ENCODE measurements around the gene TP53RK. TPM values are rescaled to one million over a fixed set of nuclear protein-coding genes. Genes with fewer than 3 reads are reported as not detected.

TP53RK gene
- total and polyA plus RNA-seq, 2 experiments from 2014 or later = 24.2 to 26.0 TPM

DNA sequence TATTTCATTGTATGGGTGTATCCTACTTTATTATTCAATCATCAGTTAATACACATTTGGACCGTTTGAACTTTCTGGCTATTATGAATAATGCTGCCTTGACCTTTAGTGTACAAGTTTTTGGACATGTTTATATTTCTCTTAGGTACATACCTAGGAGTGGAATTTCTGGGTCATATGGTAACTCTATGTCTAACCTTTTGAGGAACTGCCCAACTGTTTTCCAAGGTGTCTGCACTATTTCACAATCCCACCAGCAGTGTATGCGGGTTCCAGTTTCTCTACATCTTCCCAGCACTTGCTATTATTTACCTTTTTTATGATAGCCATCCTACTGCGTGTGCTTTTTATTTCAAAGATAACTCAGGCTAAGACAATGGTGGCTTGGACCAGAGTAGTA is 23.6 kb downstream of the TP53RK start:
- Histone ChIP-seq H3K27me3 (ENCODE audit: insufficient read depth) (no peaks in the 10 kb centered on the region), H3K9me2 (ENCODE audit: insufficient read depth) (0 out of 2 replicates have a peak, but pooled peaks cover 4% of the 10 kb centered on the region), H3K79me2 (replicated peaks; ENCODE audit: insufficient read depth) (no peaks in the 10 kb centered on the region), H4K20me1 (replicated peaks; ENCODE audit: insufficient read depth) (no peaks in the 10 kb centered on the region), H3K4me1 (ENCODE audit: insufficient read depth) (no peaks in the 10 kb centered on the region), H2AFZ (no peak overlapping the region), H3K4me3 (no peak overlapping the region), H3F3A (replicated peaks; ENCODE audit: low read depth) (no peaks in the 10 kb centered on the region), H3K4me2 (no peak overlapping the region), H3K36me3 (ENCODE audit: insufficient read depth) (no peaks in the 10 kb centered on the region), H3K27ac (ENCODE audit: low read depth) (no peak overlapping the region)
- Mint-ChIP-seq H3K4me1 (peaks cover 5% of the 10 kb centered on the region; the same call in 2 of the 3 replicates), H3K27ac (no peak overlapping the region), H3K4me3 (no peak overlapping the region), H3K27me3 (ENCODE audit: insufficient read depth, low read depth, poor library complexity) (peaks cover 2% of the 10 kb centered on the region), H3K36me3 (ENCODE audit: low read depth) (peaks cover 16% of the 10 kb centered on the region; the same call in 2 of the 3 replicates), H3K9me3 (peaks cover 4% of the 10 kb centered on the region; the same call in 1 of the 3 replicates)
- DNase-seq (ENCODE audit: low spot score) (no peak), ATAC-seq (no peak)
- TF ChIP-seq EZH2 (IDR thresholded peaks at IDR 0.05; ENCODE audit: low read depth, unreplicated experiment) = no peak

DNA sequence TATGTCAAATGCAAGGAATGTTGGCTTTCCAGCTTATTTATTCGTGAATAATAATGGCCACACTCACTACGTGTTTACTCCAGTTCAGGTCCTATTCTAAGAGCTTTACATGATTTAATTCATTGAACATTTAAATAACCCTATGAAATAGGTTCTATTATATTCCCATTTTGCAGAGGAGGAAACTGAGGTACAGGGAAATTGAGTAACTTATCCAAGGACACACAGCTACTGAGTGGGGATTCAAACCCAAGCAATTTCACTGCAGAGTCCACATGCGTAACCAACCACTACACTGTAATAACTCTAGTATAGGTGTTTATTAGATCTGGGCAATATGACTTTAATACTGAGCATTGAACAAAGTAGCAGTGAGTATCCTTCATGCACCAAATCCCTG is 25.7 kb downstream of the TP53RK start:
- no peaks in the 10 kb centered on the region for H3K36me3 Mint-ChIP-seq (ENCODE audit: low read depth)
- Histone ChIP-seq H2AFZ (no peak overlapping the region), H3K27me3 (ENCODE audit: insufficient read depth) (no peaks in the 10 kb centered on the region), H3K79me2 (replicated peaks; ENCODE audit: insufficient read depth) (no peaks in the 10 kb centered on the region), H3K36me3 (ENCODE audit: insufficient read depth) (0 out of 2 replicates have a peak, but pooled peaks cover 1% of the 10 kb centered on the region), H4K20me1 (replicated peaks; ENCODE audit: insufficient read depth) (no peaks in the 10 kb centered on the region), H3F3A (replicated peaks; ENCODE audit: low read depth) (no peaks in the 10 kb centered on the region), H3K4me2 (no peak overlapping the region), H3K4me1 (ENCODE audit: insufficient read depth) (no peaks in the 10 kb centered on the region), H3K4me3 (no peak overlapping the region), H3K9me2 (ENCODE audit: insufficient read depth) (0 out of 2 replicates have a peak, but pooled peaks cover 4% of the 10 kb centered on the region), H3K27ac (ENCODE audit: low read depth) (no peak overlapping the region)
- H3K9me3 Mint-ChIP-seq = no peaks in the 10 kb centered on the region
- ATAC-seq (no peak), DNase-seq (ENCODE audit: low spot score) (no peak)
- peaks cover 5% of the 10 kb centered on the region; the same call in 2 of the 3 replicates for H3K4me1 Mint-ChIP-seq
- H3K27me3 Mint-ChIP-seq (ENCODE audit: insufficient read depth, low read depth, poor library complexity) = peaks cover 2% of the 10 kb centered on the region
- no peak overlapping the region for H3K27ac Mint-ChIP-seq
- no peak overlapping the region for H3K4me3 Mint-ChIP-seq
- TF ChIP-seq, protein P1, sequence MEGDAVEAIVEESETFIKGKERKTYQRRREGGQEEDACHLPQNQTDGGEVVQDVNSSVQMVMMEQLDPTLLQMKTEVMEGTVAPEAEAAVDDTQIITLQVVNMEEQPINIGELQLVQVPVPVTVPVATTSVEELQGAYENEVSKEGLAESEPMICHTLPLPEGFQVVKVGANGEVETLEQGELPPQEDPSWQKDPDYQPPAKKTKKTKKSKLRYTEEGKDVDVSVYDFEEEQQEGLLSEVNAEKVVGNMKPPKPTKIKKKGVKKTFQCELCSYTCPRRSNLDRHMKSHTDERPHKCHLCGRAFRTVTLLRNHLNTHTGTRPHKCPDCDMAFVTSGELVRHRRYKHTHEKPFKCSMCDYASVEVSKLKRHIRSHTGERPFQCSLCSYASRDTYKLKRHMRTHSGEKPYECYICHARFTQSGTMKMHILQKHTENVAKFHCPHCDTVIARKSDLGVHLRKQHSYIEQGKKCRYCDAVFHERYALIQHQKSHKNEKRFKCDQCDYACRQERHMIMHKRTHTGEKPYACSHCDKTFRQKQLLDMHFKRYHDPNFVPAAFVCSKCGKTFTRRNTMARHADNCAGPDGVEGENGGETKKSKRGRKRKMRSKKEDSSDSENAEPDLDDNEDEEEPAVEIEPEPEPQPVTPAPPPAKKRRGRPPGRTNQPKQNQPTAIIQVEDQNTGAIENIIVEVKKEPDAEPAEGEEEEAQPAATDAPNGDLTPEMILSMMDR (conservative IDR thresholded peaks at IDR 0.05; ENCODE audit: low read depth in 2 of 2) = no peak
- TF ChIP-seq, protein P2, sequence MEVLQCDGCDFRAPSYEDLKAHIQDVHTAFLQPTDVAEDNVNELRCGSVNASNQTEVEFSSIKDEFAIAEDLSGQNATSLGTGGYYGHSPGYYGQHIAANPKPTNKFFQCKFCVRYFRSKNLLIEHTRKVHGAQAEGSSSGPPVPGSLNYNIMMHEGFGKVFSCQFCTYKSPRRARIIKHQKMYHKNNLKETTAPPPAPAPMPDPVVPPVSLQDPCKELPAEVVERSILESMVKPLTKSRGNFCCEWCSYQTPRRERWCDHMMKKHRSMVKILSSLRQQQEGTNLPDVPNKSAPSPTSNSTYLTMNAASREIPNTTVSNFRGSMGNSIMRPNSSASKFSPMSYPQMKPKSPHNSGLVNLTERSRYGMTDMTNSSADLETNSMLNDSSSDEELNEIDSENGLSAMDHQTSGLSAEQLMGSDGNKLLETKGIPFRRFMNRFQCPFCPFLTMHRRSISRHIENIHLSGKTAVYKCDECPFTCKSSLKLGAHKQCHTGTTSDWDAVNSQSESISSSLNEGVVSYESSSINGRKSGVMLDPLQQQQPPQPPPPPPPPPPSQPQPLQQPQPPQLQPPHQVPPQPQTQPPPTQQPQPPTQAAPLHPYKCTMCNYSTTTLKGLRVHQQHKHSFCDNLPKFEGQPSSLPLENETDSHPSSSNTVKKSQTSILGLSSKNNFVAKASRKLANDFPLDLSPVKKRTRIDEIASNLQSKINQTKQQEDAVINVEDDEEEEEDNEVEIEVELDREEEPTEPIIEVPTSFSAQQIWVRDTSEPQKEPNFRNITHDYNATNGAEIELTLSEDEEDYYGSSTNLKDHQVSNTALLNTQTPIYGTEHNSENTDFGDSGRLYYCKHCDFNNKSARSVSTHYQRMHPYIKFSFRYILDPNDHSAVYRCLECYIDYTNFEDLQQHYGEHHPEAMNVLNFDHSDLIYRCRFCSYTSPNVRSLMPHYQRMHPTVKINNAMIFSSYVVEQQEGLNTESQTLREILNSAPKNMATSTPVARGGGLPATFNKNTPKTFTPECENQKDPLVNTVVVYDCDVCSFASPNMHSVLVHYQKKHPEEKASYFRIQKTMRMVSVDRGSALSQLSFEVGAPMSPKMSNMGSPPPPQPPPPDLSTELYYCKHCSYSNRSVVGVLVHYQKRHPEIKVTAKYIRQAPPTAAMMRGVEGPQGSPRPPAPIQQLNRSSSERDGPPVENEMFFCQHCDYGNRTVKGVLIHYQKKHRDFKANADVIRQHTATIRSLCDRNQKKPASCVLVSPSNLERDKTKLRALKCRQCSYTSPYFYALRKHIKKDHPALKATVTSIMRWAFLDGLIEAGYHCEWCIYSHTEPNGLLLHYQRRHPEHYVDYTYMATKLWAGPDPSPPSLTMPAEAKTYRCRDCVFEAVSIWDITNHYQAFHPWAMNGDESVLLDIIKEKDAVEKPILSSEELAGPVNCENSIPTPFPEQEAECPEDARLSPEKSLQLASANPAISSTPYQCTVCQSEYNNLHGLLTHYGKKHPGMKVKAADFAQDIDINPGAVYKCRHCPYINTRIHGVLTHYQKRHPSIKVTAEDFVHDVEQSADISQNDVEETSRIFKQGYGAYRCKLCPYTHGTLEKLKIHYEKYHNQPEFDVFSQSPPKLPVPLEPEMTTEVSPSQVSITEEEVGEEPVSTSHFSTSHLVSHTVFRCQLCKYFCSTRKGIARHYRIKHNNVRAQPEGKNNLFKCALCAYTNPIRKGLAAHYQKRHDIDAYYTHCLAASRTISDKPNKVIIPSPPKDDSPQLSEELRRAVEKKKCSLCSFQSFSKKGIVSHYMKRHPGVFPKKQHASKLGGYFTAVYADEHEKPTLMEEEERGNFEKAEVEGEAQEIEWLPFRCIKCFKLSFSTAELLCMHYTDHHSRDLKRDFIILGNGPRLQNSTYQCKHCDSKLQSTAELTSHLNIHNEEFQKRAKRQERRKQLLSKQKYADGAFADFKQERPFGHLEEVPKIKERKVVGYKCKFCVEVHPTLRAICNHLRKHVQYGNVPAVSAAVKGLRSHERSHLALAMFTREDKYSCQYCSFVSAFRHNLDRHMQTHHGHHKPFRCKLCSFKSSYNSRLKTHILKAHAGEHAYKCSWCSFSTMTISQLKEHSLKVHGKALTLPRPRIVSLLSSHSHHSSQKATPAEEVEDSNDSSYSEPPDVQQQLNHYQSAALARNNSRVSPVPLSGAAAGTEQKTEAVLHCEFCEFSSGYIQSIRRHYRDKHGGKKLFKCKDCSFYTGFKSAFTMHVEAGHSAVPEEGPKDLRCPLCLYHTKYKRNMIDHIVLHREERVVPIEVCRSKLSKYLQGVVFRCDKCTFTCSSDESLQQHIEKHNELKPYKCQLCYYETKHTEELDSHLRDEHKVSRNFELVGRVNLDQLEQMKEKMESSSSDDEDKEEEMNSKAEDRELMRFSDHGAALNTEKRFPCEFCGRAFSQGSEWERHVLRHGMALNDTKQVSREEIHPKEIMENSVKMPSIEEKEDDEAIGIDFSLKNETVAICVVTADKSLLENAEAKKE (CRISPR knock-in tag; IDR thresholded peaks at IDR 0.05) = no peak
- TF ChIP-seq ZNF114 (CRISPR knock-in tag; IDR thresholded peaks at IDR 0.05) (no peak), CREB1 (CRISPR knock-in tag; IDR thresholded peaks at IDR 0.05; ENCODE audit: low read depth) (no peak), ZNF331 (CRISPR knock-in tag; IDR thresholded peaks at IDR 0.05; ENCODE audit: low read depth) (no peak), NANOG (IDR thresholded peaks at IDR 0.05; ENCODE audit: borderline replicate concordance) (no peak)
- TF ChIP-seq, protein P3, sequence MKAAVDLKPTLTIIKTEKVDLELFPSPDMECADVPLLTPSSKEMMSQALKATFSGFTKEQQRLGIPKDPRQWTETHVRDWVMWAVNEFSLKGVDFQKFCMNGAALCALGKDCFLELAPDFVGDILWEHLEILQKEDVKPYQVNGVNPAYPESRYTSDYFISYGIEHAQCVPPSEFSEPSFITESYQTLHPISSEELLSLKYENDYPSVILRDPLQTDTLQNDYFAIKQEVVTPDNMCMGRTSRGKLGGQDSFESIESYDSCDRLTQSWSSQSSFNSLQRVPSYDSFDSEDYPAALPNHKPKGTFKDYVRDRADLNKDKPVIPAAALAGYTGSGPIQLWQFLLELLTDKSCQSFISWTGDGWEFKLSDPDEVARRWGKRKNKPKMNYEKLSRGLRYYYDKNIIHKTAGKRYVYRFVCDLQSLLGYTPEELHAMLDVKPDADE (IDR thresholded peaks at IDR 0.05) = no peak
- TF ChIP-seq, protein P4, sequence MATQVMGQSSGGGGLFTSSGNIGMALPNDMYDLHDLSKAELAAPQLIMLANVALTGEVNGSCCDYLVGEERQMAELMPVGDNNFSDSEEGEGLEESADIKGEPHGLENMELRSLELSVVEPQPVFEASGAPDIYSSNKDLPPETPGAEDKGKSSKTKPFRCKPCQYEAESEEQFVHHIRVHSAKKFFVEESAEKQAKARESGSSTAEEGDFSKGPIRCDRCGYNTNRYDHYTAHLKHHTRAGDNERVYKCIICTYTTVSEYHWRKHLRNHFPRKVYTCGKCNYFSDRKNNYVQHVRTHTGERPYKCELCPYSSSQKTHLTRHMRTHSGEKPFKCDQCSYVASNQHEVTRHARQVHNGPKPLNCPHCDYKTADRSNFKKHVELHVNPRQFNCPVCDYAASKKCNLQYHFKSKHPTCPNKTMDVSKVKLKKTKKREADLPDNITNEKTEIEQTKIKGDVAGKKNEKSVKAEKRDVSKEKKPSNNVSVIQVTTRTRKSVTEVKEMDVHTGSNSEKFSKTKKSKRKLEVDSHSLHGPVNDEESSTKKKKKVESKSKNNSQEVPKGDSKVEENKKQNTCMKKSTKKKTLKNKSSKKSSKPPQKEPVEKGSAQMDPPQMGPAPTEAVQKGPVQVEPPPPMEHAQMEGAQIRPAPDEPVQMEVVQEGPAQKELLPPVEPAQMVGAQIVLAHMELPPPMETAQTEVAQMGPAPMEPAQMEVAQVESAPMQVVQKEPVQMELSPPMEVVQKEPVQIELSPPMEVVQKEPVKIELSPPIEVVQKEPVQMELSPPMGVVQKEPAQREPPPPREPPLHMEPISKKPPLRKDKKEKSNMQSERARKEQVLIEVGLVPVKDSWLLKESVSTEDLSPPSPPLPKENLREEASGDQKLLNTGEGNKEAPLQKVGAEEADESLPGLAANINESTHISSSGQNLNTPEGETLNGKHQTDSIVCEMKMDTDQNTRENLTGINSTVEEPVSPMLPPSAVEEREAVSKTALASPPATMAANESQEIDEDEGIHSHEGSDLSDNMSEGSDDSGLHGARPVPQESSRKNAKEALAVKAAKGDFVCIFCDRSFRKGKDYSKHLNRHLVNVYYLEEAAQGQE (IDR thresholded peaks at IDR 0.05; ENCODE audit: unreplicated experiment) = no peak
